GM23338 (cell line): ENCODE measurements around the gene RAMP1. TPM values are rescaled to one million over a fixed set of nuclear protein-coding genes. Genes with fewer than 3 reads are reported as not detected.

Experiments
- ATAC-seq: fragments of 200-7000 bp; cut with Tn5 transposase; 3 replicates; pipeline ENCODE4 v1.9.1; 2020
- DNase-seq: peaks from one replicate; pipeline ENCODE4 v3.0.0-alpha.2; 2015; ENCODE audit warnings: low spot score
- H2AFZ ChIP-seq: fragments of 200-600 bp; sonication (generic); 2 replicates; pipeline ENCODE4 v1.8.0; 2016; ENCODE audit warnings: antibody characterized with exemption, mild to moderate bottlenecking, moderate library complexity
- H3F3A ChIP-seq: fragments of 200-600 bp; sonication (generic); replicated peaks from 2 replicates; pipeline ENCODE4 v1.8.0; 2017; ENCODE audit warnings: antibody characterized with exemption, mixed run types, low read depth
- H3K27ac ChIP-seq: fragments of 200-600 bp; sonication (generic); 2 replicates; pipeline ENCODE4 v1.6.1; 2016; ENCODE audit warnings: low read depth
- H3K27me3 ChIP-seq: fragments of 200-600 bp; sonication (generic); 2 replicates; pipeline ENCODE4 v1.8.0; 2016; ENCODE audit warnings: mild to moderate bottlenecking, mixed run types, moderate library complexity; ENCODE audit not compliant: insufficient read depth
- H3K36me3 ChIP-seq: fragments of 200-600 bp; sonication (generic); 2 replicates; pipeline ENCODE4 v1.8.0; 2016; ENCODE audit warnings: mild to moderate bottlenecking; ENCODE audit not compliant: insufficient read depth
- H3K4me1 ChIP-seq: fragments of 200-600 bp; sonication (generic); 2 replicates; pipeline ENCODE4 v1.8.0; 2016; ENCODE audit warnings: mild to moderate bottlenecking, moderate library complexity; ENCODE audit not compliant: insufficient read depth
- H3K4me2 ChIP-seq: fragments of 200-600 bp; sonication (generic); 2 replicates; pipeline ENCODE4 v1.7.1; 2017; ENCODE audit warnings: mixed run types
- H3K4me3 ChIP-seq: fragments of 200-600 bp; sonication (generic); 2 replicates; pipeline ENCODE4 v1.6.1; 2016; ENCODE audit warnings: mixed run types
- H3K79me2 ChIP-seq: fragments of 200-600 bp; sonication (generic); replicated peaks from 2 replicates; pipeline ENCODE4 v1.8.0; 2017; ENCODE audit warnings: mild to moderate bottlenecking; ENCODE audit not compliant: insufficient read depth
- H3K9me2 ChIP-seq: fragments of 200-600 bp; sonication (generic); 2 replicates; pipeline ENCODE4 v1.8.0; 2017; ENCODE audit not compliant: insufficient read depth
- H4K20me1 ChIP-seq: fragments of 200-600 bp; sonication (generic); replicated peaks from 2 replicates; pipeline ENCODE4 v1.8.0; 2017; ENCODE audit warnings: mild to moderate bottlenecking; ENCODE audit not compliant: insufficient read depth
- H3K27ac Mint-ChIP-seq: 2 replicates; pipeline ENCODE4 v1.8.0; 2020; ENCODE audit warnings: inconsistent platforms, mild to moderate bottlenecking, moderate library complexity, mixed read lengths
- H3K27me3 Mint-ChIP-seq: 3 replicates; pipeline ENCODE4 v1.8.0; 2022; ENCODE audit warnings: low read depth, mild to moderate bottlenecking, moderate library complexity, mixed read lengths, inconsistent platforms; ENCODE audit not compliant: insufficient read depth, poor library complexity
- H3K36me3 Mint-ChIP-seq: 3 replicates; pipeline ENCODE4 v1.8.0; 2021; ENCODE audit warnings: low read depth, mild to moderate bottlenecking, inconsistent platforms, moderate library complexity, mixed read lengths
- H3K4me1 Mint-ChIP-seq: 3 replicates; pipeline ENCODE4 v1.8.0; 2020; ENCODE audit warnings: mild to moderate bottlenecking, inconsistent platforms, mixed read lengths
- H3K4me3 Mint-ChIP-seq: 3 replicates; pipeline ENCODE4 v1.8.0; 2021; ENCODE audit warnings: moderate library complexity, mild to moderate bottlenecking, inconsistent platforms, mixed read lengths
- H3K9me3 Mint-ChIP-seq: 3 replicates; pipeline ENCODE4 v1.8.0; 2020; ENCODE audit warnings: moderate library complexity, mild to moderate bottlenecking, inconsistent platforms, mixed read lengths
- CREB1 ChIP-seq: fragments of 250-450 bp; sonication (Bioruptor Pico); IDR thresholded peaks from 2 replicates; pipeline ENCODE4 v1.5.0; 2020; ENCODE audit warnings: low read depth, mild to moderate bottlenecking, moderate library complexity
- CTCF ChIP-seq, 2 experiments: fragments of 200-600 bp in 1 of 2; sonication (generic) in 1 of 2; conservative IDR thresholded peaks; 2 replicates each; pipeline versions ENCODE4 v1.5.1 to v1.6.1; 2016 to 2017; ENCODE audit warnings: antibody characterized with exemption in 2 of 2, low read depth in 2 of 2, mild to moderate bottlenecking in 2 of 2, moderate library complexity in 1 of 2
- EZH2 ChIP-seq: fragments of 200-600 bp; sonication (generic); IDR thresholded peaks from one replicate; pipeline ENCODE4 v1.8.0; 2017; ENCODE audit warnings: antibody characterized with exemption, mild to moderate bottlenecking, low read depth; ENCODE audit not compliant: unreplicated experiment
- EZH2phosphoT487 ChIP-seq: fragments of 200-600 bp; sonication (generic); IDR thresholded peaks from one replicate; pipeline ENCODE4 v1.8.1; 2018; ENCODE audit warnings: antibody characterized with exemption; ENCODE audit not compliant: unreplicated experiment
- JUNB ChIP-seq: IDR thresholded peaks from one replicate; pipeline ENCODE4 v1.6.1; 2016; ENCODE audit warnings: antibody characterized with exemption; ENCODE audit not compliant: unreplicated experiment
- NANOG ChIP-seq: IDR thresholded peaks from 2 replicates; pipeline ENCODE4 v1.6.1; 2016; ENCODE audit warnings: antibody characterized with exemption, borderline replicate concordance
- POLR2AphosphoS5 ChIP-seq: IDR thresholded peaks from 2 replicates; pipeline ENCODE4 v1.6.1; 2016; ENCODE audit warnings: antibody characterized with exemption, low read depth
- REST ChIP-seq: IDR thresholded peaks from one replicate; pipeline ENCODE4 v1.6.1; 2018; ENCODE audit warnings: antibody characterized with exemption; ENCODE audit not compliant: unreplicated experiment
- STAT1 ChIP-seq: IDR thresholded peaks from one replicate; pipeline ENCODE4 v1.6.1; 2016; ENCODE audit warnings: antibody characterized with exemption; ENCODE audit not compliant: unreplicated experiment
- ZNF114 ChIP-seq: fragments of 250-450 bp; sonication (Bioruptor Pico); IDR thresholded peaks from 2 replicates; pipeline ENCODE4 v1.5.0; 2020; ENCODE audit warnings: mild to moderate bottlenecking, moderate library complexity
- ZNF331 ChIP-seq: fragments of 250-450 bp; sonication (Bioruptor Pico); IDR thresholded peaks from 2 replicates; pipeline ENCODE4 v1.5.0; 2020; ENCODE audit warnings: low read depth, mild to moderate bottlenecking, moderate library complexity
- ZNF462 ChIP-seq: fragments of 250-450 bp; sonication (Bioruptor Pico); IDR thresholded peaks from 2 replicates; pipeline ENCODE4 v1.5.0; 2020; ENCODE audit warnings: mild to moderate bottlenecking, moderate library complexity
- polyA plus RNA-seq: library from polyadenylated mRNA; unstranded; fragments of >200 nt; fragmentation: Nextera tagmentation; extraction: Ambion mirVana; gene quantifications from 2 replicates; pipeline ENCODE4 v1.2.1, GENCODE V29; 2016
- total RNA-seq: library from RNA; depleted of rRNA; stranded (reverse); fragments of >200 nt; shearing (Covaris generic); gene quantifications from 2 replicates; pipeline ENCODE4 v1.2.3, GENCODE V29; 2014
- TF ChIP-seq, protein P1 (sequence below): IDR thresholded peaks from 2 replicates; pipeline ENCODE4 v1.6.1; 2016; ENCODE audit warnings: antibody characterized with exemption

RAMP1 gene
- total and polyA plus RNA-seq, 2 experiments from 2014 or later = 1.7 to 3.3 TPM

DNA sequence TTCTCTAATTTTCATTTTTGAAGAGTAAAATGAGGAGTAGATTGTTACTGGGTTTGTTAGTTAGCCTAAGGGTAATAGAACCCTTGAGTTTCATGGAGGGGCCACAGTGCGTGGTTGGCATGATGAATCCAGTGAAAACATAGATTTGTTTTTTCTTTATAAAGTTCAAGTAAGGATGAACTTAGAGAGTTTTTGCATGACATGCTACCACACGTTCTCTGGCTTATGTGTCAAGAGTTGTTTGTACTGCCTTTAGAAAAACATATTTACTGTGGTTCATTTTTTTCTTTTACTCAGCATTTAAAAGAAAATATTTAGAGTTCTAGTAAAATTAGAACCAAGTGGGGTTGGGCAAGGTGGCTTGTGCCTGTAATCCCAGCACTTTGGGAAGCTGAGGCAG is 39.0 kb upstream of the RAMP1 start:
- Mint-ChIP-seq H3K4me3 (no peak overlapping the region), H3K9me3 (no peaks in the 10 kb centered on the region), H3K27ac (no peak overlapping the region), H3K36me3 (no peaks in the 10 kb centered on the region), H3K4me1 (no peaks in the 10 kb centered on the region), H3K27me3 (no peaks in the 10 kb centered on the region)
- no peak overlapping the region for H3K4me3 ChIP-seq
- no peak overlapping the region for H3K27ac ChIP-seq
- no peak for TF ChIP-seq ZNF331
- no peak for TF ChIP-seq ZNF114 (CRISPR knock-in tag)
- TF ChIP-seq STAT1 = no peak
- no peak for TF ChIP-seq REST
- TF ChIP-seq CTCF (conservative IDR thresholded peaks at IDR 0.05; ENCODE audit: low read depth in 2 of 2) = no peak
- no peak for TF ChIP-seq ZNF462 (CRISPR knock-in tag)
- no peak for TF ChIP-seq POLR2AphosphoS5
- TF ChIP-seq JUNB = no peak
- TF ChIP-seq, protein P1, sequence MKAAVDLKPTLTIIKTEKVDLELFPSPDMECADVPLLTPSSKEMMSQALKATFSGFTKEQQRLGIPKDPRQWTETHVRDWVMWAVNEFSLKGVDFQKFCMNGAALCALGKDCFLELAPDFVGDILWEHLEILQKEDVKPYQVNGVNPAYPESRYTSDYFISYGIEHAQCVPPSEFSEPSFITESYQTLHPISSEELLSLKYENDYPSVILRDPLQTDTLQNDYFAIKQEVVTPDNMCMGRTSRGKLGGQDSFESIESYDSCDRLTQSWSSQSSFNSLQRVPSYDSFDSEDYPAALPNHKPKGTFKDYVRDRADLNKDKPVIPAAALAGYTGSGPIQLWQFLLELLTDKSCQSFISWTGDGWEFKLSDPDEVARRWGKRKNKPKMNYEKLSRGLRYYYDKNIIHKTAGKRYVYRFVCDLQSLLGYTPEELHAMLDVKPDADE = no peak
- no peak for TF ChIP-seq EZH2
- TF ChIP-seq EZH2phosphoT487 = no peak
- no peak for TF ChIP-seq CREB1 (CRISPR knock-in tag)
- TF ChIP-seq NANOG = no peak
- no peak overlapping the region for H2AFZ ChIP-seq
- DNase-seq (no peak), ATAC-seq (no peak)
- no peaks in the 10 kb centered on the region for H3K79me2 ChIP-seq
- H3K36me3 ChIP-seq = no peaks in the 10 kb centered on the region
- no peak overlapping the region for H3K4me2 ChIP-seq
- no peaks in the 10 kb centered on the region for H3K4me1 ChIP-seq
- no peaks in the 10 kb centered on the region for H3K27me3 ChIP-seq
- H3K9me2 ChIP-seq = no peaks in the 10 kb centered on the region
- no peaks in the 10 kb centered on the region for H3F3A ChIP-seq
- no peaks in the 10 kb centered on the region for H4K20me1 ChIP-seq
